HEK293T (cell line): Measurements from ENCODE around the gene FARP2.

Source experiments
- BHLHE40 ChIP-seq: fragments of 450-650 bp; IDR thresholded peaks from 2 replicates; pipeline ENCODE4 v1.6.1; 2016; ENCODE audit warnings: mild to moderate bottlenecking, moderate library complexity, borderline replicate concordance
- FOXK2 ChIP-seq: fragments of 450-650 bp; IDR thresholded peaks from 2 replicates; pipeline ENCODE4 v1.6.1; 2016; ENCODE audit warnings: mild to moderate bottlenecking
- SP1 ChIP-seq: fragments of 450-650 bp; IDR thresholded peaks from 2 replicates; pipeline ENCODE4 v1.6.1; 2017
- SUZ12 ChIP-seq: fragments of 450-650 bp; IDR thresholded peaks from 2 replicates; pipeline ENCODE4 v1.6.1; 2016; ENCODE audit warnings: mild to moderate bottlenecking

GRCh38 chr2:241399941-241400922 lies 44.1 kb downstream of the FARP2 start:
- TF ChIP-seq SUZ12 (no peak), SP1 (no peak), BHLHE40 (no peak), FOXK2 (no peak)
